Neutrophil (primary cell): ENCODE measurements around the gene RRP8.

Experiments
- H3K27ac ChIP-seq: fragments of 200-600 bp; sonication (generic); 2 replicates; pipeline ENCODE4 v1.5.1; 2016; ENCODE audit warnings: mild to moderate bottlenecking, moderate library complexity
- H3K27me3 ChIP-seq: fragments of 200-600 bp; sonication (generic); 2 replicates; pipeline ENCODE4 v1.6.0; 2016; ENCODE audit warnings: mild to moderate bottlenecking
- H3K36me3 ChIP-seq: fragments of 200-600 bp; sonication (generic); 2 replicates; pipeline ENCODE4 v1.5.1; 2017
- H3K4me1 ChIP-seq, 2 experiments: fragments of 200-600 bp in 1 of 2; sonication (generic) in 1 of 2; 1 replicate in 1 of 2; 2 replicates in 1 of 2; pipeline versions ENCODE4 v1.5.1 to v1.6.1; 2013 to 2016; ENCODE audit warnings: low read depth in 1 of 2, low read length in 1 of 2, mild to moderate bottlenecking in 1 of 2, moderate library complexity in 1 of 2; ENCODE audit not compliant: control insufficient read depth in 1 of 2, insufficient read depth in 1 of 2
- H3K4me3 ChIP-seq, 2 experiments: fragments of 200-600 bp in 1 of 2; sonication (generic) in 1 of 2; 1 replicate in 1 of 2; 2 replicates in 1 of 2; pipeline ENCODE4 v1.5.1; 2013 to 2016; ENCODE audit warnings: low read depth in 1 of 2, low read length in 1 of 2, mild to moderate bottlenecking in 1 of 2, moderate library complexity in 1 of 2
- H3K9me3 ChIP-seq: fragments of 200-600 bp; sonication (generic); 2 replicates; pipeline ENCODE4 v1.5.1; 2016
- CTCF ChIP-seq: fragments of 200-600 bp; sonication (generic); IDR thresholded peaks from 2 replicates; pipeline ENCODE4 v1.5.1; 2016; ENCODE audit warnings: antibody characterized with exemption

The RRP8 gene

GRCh38 chr11:6578134-6578533 lies 25.3 kb downstream of the RRP8 start:
- H3K36me3 ChIP-seq: no peaks in the 10 kb centered on the region
- no peak for TF ChIP-seq CTCF
- peaks cover 0 to 3% of the 10 kb centered on the region in 2 experiments for H3K4me1 ChIP-seq
- no peak overlapping the region for H3K27ac ChIP-seq
- no peaks in the 10 kb centered on the region for H3K9me3 ChIP-seq
- no peaks in the 10 kb centered on the region for H3K27me3 ChIP-seq
- no peak overlapping the region for H3K4me3 ChIP-seq

GRCh38 chr11:6576471-6577373 lies 26.7 kb downstream of the RRP8 start:
- no peak overlapping the region for H3K4me3 ChIP-seq
- H3K27me3 ChIP-seq: no peaks in the 10 kb centered on the region
- no peaks in the 10 kb centered on the region for H3K9me3 ChIP-seq
- H3K4me1 ChIP-seq: peaks cover 0 to 3% of the 10 kb centered on the region in 2 experiments
- H3K27ac ChIP-seq: no peak overlapping the region
- TF ChIP-seq CTCF: no peak
- no peaks in the 10 kb centered on the region for H3K36me3 ChIP-seq

DNA sequence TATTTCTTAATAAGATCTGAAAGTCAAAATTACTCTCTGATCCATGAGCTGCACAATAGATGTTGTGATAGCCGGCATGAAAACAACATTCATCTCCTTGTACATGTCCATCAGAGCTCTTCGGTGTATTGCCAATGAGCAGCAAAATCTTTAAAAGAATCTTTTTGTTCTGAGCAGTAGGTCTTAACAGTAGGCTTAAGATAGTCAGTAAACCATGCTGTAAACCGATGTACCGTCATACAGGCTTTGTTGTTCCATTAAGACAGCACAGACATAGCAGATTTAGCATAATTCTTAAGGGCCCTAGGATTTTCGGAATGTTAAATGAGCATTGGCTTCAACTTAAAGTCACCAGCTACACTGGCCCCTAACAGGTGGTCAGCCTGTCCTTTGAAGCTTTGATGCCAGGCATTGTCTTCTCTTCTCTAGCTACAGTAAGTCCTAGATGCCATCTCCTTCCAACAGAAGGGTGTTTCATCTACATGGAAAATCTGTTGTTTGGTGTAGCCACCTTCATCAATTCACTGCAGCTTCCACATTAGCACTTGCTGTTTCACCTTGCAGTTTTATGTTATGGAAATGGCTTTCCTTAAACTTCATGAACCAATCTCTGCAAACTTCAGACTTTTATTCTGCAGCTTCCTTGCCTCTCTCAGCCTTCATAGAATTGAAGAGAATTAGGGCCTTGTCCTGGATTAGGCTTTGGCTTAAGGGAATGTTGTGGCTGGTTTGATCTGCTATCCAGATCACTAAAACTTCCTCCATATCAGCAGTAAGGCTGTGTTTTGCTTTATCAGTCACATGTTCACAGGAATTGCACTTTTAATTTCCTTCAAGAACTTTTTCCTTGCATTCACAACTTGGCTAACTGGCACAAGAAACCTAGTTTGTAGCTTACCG lies 28.4 kb downstream of the RRP8 start:
- H3K27ac ChIP-seq: no peak overlapping the region

GRCh38 chr11:6572215-6572614 lies 31.2 kb downstream of the RRP8 start:
- no peak for TF ChIP-seq CTCF
- peaks cover 0 to 3% of the 10 kb centered on the region in 2 experiments for H3K4me1 ChIP-seq
- H3K9me3 ChIP-seq: no peaks in the 10 kb centered on the region
- no peak overlapping the region for H3K4me3 ChIP-seq
- H3K27ac ChIP-seq: no peak overlapping the region
- no peaks in the 10 kb centered on the region for H3K36me3 ChIP-seq
- peaks cover 8% of the 10 kb centered on the region for H3K27me3 ChIP-seq

More for the DNA sequence above, 28.4 kb downstream of the RRP8 start:
- Histone ChIP-seq H3K9me3 (no peaks in the 10 kb centered on the region), H3K36me3 (no peaks in the 10 kb centered on the region), H3K4me3 (no peak overlapping the region), H3K27me3 (peaks cover 8% of the 10 kb centered on the region), H3K4me1 (peaks cover 0 to 3% of the 10 kb centered on the region in 2 experiments)
- TF ChIP-seq CTCF: no peak

GRCh38 chr11:6571434-6572008 lies 31.9 kb downstream of the RRP8 start:
- peaks cover 8% of the 10 kb centered on the region for H3K27me3 ChIP-seq
- H3K9me3 ChIP-seq: no peaks in the 10 kb centered on the region
- H3K4me1 ChIP-seq: no peaks in the 10 kb centered on the region
- no peak overlapping the region for H3K4me3 ChIP-seq
- H3K27ac ChIP-seq: no peak overlapping the region
- no peaks in the 10 kb centered on the region for H3K36me3 ChIP-seq
- TF ChIP-seq CTCF: no peak
